Measurements from ENCODE around the gene RFTN1.
"Not testable (repeated sequence)": the region's sequence is repeated elsewhere in the genome, so short reads cannot be mapped to it uniquely, and the experiment has no call there.

Gene RFTN1

GRCh38 chr3:16329826-16330129, 183.7 kb downstream of the RFTN1 start:
- DNase-seq (ENCODE audit: low read depth in 2 of 2) = no peak

- DNase-seq (ENCODE audit: low read depth in 2 of 2) = no peak
Measured at GRCh38 chr3:16329036-16329825, 184.3 kb downstream of the RFTN1 start.

GRCh38 chr3:16328124-16328523, 185.4 kb downstream of the RFTN1 start:
- no peak for DNase-seq (ENCODE audit: low read depth in 2 of 2)

DNA sequence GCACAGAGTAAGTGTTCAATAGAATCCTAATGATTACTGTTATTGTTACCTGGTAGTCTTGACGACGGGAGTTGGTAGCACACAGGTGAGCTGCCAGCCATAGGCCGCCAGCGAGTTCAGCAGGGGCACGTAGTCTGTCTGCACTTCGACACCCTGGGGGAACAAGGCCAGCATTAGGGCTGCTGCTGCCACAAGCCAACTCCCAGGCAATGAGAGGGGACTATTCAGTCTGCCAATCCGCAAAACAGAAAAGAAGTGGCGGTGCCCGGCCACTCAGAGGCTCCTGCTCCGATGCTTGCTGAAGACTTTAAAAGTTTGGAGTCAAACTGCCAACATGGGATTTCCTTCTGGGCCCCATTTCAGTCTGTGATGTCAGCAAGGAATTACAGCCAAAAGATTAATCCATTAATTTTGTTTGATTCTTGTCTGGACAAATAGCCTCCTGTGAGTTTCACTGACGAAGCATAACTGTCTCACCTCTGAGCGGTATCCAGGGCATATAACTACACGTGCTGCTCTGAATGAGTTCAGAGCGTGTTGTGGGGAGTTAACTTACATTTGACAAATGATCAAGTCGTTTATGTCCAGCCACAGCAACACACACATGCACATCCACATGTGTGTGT, 186.7 kb downstream of the RFTN1 start:
- no peak for DNase-seq (ENCODE audit: low read depth in 2 of 2)

- no peak for DNase-seq (ENCODE audit: low read depth in 2 of 2)
Measured at GRCh38 chr3:16325850-16326249, 187.6 kb downstream of the RFTN1 start.

- DNase-seq (ENCODE audit: low read depth in 2 of 2) = no peak
Measured at GRCh38 chr3:16323737-16324136, 189.8 kb downstream of the RFTN1 start.

GRCh38 chr3:16322189-16322588, 191.3 kb downstream of the RFTN1 start:
- no peak for DNase-seq (ENCODE audit: low read depth in 2 of 2)

- DNase-seq (ENCODE audit: low read depth in 2 of 2) = no peak
Measured at GRCh38 chr3:16320711-16321110, 192.8 kb downstream of the RFTN1 start.

- DNase-seq (ENCODE audit: low read depth in 2 of 2) = no peak
Measured at GRCh38 chr3:16319723-16320122, 193.8 kb downstream of the RFTN1 start.

- DNase-seq (ENCODE audit: low read depth in 2 of 2) = peak; percentile 84 to 86
Measured at GRCh38 chr3:16319307-16319706, 194.2 kb downstream of the RFTN1 start.

DNA sequence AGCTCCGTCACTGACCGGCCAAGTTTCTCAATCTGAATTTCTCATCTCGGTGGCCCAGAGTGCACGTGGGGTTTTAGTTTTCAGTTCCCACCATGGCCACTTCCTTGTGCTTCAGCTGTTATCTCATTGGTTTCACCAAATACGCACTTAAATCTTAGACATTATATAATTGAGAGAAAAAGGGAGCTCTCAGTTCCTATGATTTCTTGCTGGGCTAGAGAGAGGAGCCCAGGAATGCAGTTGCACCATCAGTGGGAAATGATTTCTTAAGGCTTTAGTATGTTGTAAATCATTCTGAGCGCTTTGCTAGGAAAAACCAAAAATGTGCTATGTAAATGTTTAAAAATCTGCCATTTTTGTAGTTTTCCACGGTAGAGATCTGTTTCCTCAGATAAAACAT, 195.3 kb downstream of the RFTN1 start:
- DNase-seq (ENCODE audit: low read depth in 2 of 2) = no peak

DNA sequence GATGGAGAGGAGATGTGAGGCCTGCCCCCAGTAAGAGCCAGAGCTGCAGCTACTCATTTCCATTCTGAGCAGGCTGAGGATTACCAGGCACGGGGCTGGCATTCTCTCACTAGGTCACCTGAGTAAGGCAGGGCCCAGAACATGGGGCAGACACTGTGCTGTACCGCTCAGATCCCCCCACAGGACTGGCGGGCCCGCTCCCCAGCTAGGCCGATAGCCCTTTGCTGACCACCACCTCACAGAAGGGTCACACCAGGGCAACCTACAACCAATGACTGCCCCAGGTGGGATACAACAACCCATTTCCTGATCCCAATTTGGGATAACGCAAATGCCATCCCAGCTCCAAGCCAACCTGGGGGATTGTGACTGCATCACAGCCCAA, 195.9 kb downstream of the RFTN1 start:
- no peak for DNase-seq (ENCODE audit: low read depth in 2 of 2)

GRCh38 chr3:16316847-16317560, 196.5 kb downstream of the RFTN1 start:
- DNase-seq (ENCODE audit: low read depth in 2 of 2) = no peak

DNA sequence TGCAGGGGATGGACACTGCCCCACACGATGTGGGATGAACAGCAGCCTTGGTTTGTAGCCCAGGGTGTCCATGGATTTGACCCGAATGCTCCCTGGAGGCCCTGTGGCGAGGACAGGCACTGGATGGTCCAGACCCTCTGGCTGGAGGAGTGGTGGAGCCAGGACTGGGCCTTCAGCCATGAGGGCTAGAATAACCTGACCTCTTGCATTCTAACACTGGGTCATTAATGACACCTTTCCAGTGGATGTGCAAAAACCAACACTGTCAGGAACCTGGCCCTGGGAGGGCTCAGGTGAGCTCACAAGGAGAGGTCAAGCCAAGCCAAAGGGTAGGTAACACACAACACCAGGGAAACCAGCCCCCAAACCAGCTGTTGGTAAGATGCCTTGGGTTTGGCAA, 197.1 kb downstream of the RFTN1 start:
- no peak for DNase-seq (ENCODE audit: low read depth in 2 of 2)

DNA sequence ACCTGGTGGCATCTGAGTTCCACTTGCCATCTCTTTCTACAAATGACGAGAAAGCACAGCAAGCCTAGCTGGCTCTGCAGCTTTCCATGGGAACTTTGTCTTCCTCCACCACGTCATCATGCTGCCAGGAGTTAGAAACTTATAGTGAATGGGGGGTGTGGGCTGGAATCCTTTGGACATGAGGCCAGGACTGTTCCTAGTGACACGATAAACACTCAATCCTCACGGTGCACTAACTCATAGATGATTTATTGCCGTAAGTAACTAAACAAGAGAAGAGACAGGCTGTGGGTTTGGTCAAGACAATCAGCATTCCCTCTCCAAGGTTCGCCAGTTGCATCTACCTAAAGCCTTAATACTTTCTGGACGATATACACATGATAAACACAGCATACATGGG, 197.9 kb downstream of the RFTN1 start:
- DNase-seq (ENCODE audit: low read depth in 2 of 2) = no peak

DNA sequence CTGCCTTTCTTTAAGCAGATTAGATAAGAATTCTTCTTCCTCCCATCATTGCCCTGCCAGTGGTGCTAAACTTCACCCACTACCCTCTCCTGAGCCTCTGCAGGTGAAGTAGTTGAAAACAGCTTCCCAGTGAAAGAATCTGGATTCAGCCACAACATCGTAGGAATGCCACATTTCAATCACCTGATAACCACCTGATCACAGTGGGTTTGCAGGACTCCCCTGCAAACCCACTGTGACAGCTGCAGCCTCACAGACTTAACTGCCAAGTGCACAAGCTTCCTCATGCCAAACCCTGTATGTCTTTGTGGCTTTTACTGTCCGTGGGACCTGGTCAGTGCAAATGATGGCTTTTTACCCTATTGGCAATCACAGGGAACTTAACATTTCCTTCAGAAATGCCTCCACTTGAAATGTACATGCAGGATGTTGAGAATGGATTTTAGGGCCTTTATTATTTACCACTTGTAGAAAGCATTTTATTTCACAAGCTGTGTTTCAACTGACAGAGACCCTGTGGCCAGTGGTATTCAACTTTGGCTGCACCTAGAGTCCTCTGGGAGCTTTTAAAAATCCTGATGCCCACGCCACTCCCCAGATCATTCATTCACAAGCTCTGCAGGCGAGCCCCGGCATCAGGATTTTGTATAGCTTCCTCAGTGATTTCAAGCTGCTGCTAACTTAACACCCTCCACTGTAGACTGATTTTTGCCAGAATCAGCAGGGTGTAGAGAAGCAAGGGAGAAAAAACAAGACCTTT, 199.4 kb downstream of the RFTN1 start:
- no peak for DNase-seq (ENCODE audit: low read depth in 2 of 2)

DNA sequence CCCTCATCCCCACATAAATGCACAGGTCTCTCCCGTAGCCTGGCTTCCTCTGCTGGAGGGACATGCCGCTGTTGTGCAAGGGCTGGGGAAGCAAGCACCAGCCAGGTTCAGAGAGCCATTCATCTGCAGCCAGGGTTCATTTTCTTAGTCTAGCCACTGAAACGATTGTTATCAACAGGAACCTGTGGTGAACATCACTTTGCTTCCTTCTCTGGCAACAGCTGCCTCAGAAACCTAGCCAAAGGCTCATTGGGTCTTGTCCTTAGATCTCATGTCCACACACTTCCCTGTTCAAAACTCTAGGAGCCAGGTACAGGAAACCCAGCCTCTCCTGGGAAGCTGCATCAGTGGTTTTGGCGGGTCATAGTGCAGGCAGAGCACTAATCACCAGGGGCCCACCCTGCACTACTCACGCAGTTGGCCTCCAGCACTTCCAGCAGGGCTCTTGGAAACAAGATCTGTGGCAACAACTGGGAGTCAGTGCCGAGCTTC, 201.5 kb downstream of the RFTN1 start:
- DNase-seq (ENCODE audit: low read depth in 2 of 2) = no peak

GRCh38 chr3:16310486-16310885, 203.0 kb downstream of the RFTN1 start:
- not testable (repeated sequence) for DNase-seq (ENCODE audit: low read depth in 2 of 2)

DNA sequence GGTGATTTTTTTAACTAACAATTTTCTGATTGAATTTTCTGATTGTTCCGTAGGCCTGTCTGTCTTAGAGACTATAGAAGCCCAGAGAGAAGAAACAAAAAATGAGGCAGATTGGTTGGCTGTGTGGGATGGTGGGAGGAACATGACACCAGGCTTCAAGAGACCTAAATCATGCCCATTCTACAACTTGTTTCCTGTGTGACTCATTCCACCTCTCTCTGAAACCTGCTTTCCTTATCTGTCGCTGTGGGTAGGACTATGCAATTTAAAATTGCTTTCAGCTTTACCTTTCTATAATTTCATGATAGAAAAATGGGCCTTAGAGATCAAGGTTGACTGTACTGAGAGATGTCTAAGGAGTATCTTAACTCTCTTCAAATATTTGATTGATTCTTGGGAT, 203.9 kb downstream of the RFTN1 start:
- DNase-seq (ENCODE audit: low read depth in 2 of 2) = no peak

- no peak for DNase-seq (ENCODE audit: low read depth in 2 of 2)
Measured at GRCh38 chr3:16308727-16309126, 204.8 kb downstream of the RFTN1 start.

DNA sequence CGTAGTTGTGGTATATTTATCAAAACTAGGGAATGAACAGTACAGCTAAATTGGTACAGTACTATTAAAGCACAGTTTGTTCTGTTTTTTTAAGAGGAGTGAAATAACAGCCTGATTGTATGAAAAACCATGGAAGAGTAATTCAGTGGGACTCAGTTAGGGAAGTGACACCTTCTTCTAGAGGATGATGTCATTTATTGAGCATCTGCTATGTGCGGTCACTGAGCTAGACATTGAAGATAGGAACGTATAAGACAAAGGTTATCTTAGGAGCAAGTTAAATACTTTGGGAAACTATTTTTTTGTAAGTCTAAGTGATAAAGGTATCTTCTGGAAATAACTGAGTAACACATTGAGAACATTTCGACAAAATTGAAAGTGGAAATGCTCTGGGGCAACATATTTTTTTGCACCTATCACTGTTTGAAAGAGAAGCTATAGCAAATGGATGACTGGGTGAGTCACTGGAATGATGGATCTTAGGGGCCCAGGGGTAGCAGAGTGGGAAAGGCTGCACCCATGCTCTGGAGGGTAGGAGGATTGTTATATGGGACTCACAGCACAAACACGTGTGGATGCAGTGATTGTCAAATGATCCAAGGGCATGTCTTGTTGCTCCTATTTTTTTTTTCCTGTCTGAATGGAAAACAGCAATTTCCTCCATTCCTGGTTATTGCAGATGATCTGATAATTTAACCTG, 205.5 kb downstream of the RFTN1 start:
- DNase-seq (ENCODE audit: low read depth in 2 of 2) = no peak

Data from stimulated activated CD4-positive, alpha-beta T cell treated with anti-CD3 and anti-CD28 coated beads, Interleukin-15, amount 100 ng/mL, for 48 hours (primary cell).